HG03135 (cell line): ENCODE data around the gene GMCL2.

Experiments
- ATAC-seq: cut with Tn5 transposase; IDR thresholded peaks from one replicate; pipeline ENCODE4 v1.9.1; 2021; ENCODE audit warnings: mild to moderate bottlenecking, moderate library complexity; ENCODE audit not compliant: unreplicated experiment

GMCL2 gene

DNA sequence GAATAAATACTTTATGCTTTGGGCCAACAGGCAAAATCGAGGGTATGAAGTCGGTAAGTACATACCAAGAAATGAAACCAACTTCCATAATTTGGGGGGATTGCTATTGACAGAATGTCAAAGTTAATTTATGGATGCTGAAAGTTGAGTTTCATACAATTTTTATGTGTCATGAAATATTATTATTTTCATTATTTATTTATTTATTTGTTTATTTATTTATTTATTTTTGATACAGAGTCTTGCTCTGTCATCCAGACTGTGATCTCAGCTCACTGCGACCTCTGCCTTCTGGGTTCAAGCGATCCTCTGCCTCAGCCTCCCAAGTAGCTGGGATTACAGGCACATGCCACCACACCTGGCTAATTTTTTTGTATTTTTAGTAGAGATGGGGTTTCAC lies 4.5 kb upstream of the GMCL2 start:
- no peak for ATAC-seq

DNA sequence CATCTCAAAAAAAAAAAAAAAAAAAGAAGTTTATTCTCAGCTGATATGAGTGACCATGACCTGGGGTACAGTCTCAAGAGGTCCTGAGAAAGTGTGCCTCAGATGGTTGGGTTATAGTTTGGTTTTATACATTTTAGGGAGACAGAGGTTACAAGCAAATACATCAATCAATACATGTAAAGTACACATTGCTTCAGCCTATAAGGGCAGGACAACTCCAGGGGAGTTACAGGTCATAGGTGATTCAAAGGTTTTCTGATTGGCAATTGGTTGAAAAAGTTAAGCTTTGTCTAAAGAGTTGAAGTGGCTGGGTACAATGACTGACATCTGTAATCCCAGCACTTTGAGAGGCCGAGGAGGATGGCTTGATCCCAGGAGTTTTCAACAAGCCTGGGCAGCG lies 2.3 kb upstream of the GMCL2 start:
- no peak for ATAC-seq

DNA sequence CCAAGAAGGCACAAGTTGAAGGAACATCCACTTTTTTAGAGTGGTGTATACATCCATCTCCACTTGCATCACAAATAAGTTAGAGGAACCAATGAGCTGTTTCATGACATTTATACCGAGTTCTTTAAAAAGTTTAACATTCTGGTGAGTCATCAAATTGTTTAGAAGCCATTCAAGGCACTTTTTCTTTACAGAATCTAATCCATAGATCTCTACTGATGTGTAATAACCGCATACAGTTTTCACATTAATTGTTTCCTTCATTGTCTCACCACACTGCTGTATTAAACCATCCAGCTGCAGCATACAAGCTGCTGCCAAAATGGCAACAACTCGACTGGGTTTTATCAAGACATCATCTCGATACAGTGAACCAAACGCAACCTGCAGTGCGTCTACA lies 744 bp downstream of the GMCL2 start:
- ATAC-seq: no peak

DNA sequence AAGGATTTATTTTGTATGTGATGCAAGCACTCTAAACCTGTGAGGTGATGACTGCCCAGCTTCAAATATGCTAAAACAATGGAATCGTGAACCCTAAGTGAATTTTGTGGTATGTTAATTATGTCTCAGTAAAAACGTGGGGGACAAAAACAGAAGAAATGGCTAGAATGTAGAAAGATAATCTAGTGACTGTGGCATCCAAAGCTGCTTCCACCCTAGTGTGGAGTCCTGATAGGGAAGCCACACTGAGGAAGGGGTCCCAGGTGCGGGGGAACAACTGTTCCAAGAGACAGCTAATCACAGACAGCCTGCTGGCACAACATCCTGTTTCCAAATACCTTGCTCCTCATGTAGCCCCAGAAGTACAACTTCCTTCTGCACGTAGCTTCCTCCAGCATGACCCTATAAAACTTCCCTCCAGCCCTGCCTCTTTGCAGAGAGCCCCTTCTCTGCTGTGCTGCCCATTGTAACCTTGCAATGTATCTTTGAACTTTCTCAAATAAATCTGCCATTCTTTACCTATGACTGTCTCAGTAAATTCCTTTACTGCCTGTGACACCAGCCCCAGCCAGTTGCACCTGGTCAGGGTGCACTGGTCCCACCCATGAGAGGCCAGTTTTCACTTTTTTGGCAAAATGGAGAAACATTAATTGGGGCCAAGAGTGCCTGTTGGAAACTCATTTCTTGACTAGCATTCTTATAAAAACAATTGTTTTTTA lies 4.9 kb downstream of the GMCL2 start:
- no peak for ATAC-seq

DNA sequence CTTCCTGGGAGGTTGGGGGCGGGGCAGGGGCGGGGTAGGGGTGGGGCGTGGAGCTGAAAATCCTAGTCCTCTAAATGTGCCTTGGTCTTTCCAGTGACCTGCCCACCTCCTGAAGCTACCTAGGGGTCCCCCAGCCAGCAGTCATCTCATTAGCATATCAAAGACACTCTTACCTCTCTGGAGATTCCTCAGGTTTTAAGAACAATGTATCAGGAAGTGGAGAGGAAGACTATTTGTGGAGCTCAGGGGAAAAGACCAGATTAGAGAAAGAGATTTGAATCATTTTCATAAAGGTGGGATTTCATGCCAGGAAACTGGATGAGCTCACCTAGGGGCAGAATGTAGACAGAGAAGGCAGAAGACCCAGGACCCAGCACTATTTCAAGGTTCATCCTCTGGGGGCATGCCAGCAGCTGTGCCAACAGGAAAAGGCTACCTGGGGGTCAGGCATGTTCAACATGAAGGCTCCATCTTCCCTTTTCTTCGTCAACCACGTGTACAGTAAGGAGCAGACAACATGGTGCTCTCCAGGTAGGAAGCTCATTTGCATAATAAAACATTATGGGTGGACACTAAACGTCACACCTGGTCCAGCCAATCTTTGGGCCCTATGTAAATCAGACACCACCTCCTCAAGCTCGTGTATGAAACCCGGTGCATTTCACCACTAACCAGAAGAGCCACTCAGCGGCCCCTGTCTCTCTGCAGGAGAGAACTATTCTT lies 6.9 kb downstream of the GMCL2 start:
- ATAC-seq: no peak

DNA sequence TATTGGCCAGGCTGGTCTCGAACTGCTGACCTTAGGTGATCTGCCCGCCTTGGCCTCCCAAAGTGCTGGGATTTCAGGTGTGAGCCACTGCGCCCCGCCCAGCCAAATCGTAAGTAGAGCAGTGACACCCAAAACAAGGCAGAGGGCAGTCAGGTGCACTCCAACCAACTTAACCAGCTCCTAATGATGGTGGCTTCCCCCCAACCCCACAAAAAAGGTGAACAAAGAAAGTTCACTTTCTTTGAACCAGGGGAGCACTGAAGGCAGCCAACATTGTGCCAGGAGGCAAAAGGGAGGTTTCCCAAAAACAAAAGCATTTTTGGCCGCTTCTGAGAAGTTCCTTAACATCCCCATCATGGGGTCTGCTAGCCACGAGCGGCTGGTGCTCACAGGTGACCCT lies 9.6 kb downstream of the GMCL2 start:
- ATAC-seq: no peak

DNA sequence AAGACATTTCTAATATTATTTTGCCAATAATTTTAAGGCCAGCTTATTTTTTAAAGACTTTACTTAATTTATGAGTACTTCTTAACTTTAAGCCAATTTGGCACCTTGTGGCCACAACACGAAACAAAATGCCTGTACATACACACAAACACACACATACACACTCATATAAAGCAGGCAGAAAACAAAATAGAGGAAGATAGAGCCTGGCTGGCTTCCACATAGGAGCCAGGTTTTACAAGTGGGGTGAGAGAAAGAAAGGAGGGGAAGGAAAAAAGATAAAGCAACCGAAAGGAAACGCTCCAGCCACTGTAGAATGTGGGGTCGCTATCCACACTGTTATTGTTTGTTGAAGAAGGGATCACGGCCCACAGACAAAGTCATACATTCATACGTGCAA lies 10.4 kb downstream of the GMCL2 start:
- no peak for ATAC-seq

DNA sequence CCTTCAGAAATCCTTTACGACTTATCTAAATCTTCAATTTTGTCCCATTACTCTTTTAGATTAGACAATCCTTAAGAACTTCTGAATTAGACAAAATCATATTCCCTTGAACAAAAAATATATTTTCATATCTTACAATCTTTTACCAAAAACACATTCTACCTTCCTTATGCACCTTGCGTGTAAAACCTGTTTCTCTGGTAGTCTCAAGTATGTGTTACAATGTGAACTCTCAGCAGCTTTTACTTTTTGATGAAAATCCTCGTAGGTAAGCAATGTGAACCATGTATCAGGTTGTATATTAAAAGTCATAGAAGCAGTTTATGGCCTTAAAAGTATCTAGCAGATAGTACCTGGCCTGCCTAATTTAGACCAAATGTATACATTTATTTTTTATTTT lies 12.7 kb downstream of the GMCL2 start:
- no peak for ATAC-seq

DNA sequence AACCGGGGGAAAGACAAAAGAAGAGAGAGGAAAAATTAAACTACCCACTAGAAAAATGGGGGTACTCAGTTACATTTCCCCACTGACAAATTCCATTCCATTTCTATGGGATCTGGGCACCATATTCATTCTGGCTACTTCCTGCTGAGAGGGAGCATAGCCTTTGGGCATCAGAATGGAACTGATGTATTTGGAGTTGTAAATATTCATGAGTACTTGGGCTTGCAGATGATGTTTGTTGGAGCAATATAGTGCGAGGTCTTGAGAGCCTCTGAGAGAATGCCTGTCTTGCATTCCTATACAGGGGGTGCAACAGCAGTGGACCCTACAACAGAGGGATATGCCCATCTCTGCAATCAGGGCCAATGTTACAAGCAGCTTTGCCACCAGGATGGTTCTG lies 16.7 kb downstream of the GMCL2 start:
- ATAC-seq: no peak

DNA sequence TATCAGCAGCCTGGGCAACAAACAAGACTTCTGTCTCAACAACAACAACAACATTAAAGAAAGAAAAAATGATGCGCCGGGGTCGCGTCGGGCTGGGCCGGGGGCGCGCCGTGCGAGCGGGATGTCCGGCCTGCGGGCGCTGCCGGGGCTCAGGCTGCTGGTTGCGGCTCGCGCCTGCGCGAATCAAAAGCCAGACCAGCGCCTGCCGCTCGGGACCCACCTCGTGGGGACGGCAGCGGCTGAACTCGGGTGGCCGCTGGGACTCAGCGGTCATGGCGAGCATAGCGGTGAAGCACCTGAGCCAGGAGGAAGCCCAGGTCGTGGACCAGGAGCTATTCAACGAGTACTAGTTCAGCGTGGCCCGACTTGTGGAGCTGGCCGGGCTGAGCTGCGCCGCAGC lies 21.6 kb downstream of the GMCL2 start:
- no peak for ATAC-seq

DNA sequence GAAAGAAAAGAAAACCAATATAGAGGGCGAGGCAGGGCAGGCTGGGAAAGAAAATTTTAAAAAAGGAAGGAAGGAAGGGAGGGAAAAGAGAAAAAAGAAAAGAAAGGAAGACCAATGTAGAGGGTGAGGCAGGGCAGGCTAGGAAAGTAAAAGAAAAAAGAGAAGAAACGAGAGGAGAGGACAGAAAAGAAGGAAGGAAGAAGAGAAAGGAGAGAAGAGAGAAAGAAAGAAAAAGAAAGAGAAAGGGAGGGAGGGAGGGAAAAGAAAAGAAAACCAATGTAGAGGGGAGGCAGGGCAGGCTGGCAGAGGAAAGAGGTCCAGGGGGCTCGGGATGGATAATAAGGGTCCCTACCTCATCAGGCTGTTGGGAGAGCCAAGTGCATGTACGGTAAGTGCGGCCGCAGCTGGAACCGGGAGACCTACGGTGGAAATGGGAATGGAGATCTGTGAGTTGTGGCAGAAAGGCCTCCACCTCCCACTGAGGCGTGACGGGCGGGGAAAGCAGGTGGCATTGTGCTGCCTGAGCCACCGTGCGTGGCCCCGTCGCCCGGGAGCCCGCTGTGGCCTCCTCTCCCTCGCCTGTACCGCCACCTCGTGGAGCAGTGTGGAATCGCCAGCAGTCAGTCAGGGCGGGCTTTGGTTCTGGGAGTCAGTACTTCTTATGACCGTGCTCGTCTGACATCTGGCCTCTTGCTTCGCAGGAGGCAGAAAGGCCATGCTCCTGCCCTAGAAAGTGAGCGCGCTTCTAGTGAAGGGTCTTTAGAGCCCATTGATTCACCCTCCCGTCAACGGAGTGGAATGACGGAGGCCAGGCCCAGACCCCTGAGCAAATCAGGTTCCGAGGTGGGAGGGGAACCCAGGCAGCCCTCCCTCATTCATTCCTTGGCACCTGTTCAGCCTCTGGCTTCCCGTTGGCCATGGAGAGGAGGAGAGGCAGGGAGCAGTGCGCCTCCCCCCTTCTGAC lies 23.1 kb downstream of the GMCL2 start:
- peak; percentile 89 for ATAC-seq

DNA sequence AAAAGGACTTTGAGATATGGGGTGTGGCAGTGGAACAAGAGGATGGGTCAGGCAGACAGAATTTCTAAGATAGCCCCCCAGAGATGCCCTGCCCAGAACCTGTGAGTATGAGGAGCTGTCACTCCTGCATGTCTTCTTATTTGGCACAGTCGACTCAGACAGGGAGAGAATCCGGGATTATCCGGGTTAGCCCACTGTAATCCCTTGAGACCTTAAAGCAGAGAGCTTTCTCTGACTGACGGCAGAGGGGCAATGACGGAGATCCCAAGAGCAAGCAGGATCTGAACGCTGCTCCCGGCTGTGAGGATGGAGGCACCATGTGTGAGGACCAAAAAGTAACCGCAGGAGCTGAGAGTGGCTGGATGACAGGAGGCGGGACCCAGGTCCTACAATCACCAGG lies 24.7 kb downstream of the GMCL2 start:
- no peak for ATAC-seq

DNA sequence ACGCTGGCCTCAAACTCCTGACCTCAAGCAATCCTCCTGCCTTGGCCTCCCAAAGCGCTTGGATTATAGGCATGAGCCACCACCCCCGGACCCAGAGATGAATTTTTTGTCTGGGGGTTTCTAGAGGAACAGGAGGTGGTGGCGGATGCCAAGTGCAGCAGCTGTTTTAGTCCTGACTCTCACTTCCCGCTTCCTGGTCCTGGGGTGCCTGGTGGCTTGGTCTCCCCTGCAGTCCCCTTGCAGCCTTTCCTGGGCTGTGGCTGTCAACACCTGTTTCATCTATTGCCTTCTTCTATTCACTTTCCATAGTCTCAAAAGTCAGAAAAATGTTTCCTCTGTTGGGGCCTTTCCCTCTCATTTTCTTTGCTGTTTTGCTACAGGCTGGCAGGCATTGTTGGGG lies 27.0 kb downstream of the GMCL2 start:
- ATAC-seq: no peak

DNA sequence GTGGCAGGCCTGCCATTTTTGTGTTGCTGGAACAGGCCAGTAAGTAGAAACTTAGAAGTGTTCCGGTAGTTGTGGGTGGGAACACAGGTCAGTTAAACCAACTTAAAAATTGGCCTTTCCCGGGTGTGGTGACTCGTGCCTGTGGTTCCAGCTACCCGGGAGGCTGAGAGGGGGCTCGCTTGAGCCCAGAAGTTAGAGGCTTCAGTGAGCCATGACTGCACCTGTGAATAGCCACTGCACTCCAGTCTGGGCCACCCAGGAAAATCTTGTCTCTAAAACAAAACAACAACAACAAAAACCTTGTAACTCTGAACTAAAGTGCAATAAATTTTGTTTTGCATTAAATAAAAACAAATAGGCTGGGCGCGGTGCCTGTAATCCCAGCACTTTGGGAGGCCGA lies 32.1 kb downstream of the GMCL2 start:
- ATAC-seq: no peak

DNA sequence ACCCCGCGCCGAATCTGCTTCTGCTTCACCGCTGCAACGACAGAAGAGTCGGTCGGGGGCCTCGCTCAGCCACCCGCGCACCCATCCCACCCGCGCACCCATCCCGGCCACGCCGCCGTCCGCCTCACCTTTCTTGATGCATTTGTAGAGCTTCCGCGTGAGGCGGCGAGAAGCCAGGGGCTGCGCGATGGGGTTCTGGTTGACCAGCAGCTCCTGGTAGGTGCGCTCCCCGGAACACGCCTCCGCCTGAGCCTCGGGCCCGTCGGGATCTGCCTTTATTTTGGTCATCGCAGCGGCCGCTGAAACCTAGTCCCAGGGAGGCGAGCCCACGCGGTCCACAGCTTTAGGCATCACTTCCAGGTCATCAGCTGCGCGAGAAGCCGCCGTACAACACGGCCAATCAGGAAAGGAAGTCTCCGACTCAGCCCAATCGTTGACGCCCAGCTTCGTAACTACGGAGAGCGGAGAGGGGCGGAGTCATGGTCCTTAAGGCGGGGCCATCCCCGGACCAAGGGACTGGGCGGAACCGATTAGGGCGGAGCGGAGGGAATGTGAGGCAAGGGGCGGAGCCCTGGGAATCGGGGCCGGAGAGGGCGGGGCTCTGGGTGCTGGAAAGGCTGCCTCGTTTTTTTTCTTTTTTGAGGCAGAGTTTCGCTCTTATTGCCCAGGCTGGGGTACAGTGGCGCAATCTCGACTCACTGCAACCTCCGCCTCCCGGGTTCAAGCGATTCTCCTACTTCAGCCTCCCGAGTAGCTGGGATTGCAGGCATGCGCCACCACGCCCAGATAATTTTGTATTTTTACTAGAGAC lies 33.4 kb downstream of the GMCL2 start, which contains the start of gene NHP2:
TSS of gene NHP2 (minus strand) at position 356 of the 811 bp plus-strand sequence. CDS start at position 288, 68 bp downstream.
- peak; percentile 99 for ATAC-seq

DNA sequence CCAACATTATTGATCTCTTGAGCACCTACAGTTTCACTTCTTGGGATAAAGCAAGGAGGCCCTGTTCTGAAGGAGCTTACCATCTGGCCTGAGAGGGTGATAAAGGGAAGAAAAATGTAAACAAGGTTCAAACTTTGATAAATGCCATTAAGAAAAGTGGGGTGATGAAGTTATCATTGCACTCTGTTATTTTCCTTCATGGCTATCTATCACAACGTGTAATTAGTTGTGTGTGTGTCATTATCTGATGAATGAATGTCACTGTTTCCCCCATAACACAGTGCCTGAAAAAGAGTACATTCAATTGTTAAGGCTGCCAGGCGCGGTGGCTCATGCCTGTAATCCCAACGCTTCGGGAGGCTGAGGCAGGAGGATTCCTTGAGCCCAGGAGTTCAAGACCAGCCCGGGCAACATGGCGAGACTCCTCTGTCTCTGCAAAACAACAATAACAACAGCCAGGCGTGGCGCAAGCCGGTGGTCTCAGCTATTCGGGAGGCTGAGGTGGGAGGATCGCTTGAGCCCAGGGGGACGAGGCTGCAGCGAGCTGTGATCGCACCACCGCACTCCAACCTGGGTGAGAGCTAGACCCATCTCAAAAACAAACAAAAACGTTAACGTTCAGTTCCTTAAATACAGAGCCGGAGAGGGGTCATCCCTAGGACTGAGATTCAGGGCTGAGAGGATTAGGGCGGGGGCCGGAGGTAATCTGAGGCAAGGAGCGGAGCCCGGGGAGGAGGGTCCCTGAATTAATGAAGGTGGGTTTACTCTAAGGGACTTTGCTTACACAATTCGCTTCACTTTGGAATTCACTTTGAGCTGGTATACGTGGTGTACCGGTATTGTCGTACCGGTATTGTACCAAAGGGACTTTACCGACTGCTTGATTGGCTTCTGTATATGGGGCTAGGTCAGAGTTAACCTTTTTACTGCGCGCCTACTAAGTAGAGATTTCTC lies 34.4 kb downstream of the GMCL2 start:
- no peak for ATAC-seq

DNA sequence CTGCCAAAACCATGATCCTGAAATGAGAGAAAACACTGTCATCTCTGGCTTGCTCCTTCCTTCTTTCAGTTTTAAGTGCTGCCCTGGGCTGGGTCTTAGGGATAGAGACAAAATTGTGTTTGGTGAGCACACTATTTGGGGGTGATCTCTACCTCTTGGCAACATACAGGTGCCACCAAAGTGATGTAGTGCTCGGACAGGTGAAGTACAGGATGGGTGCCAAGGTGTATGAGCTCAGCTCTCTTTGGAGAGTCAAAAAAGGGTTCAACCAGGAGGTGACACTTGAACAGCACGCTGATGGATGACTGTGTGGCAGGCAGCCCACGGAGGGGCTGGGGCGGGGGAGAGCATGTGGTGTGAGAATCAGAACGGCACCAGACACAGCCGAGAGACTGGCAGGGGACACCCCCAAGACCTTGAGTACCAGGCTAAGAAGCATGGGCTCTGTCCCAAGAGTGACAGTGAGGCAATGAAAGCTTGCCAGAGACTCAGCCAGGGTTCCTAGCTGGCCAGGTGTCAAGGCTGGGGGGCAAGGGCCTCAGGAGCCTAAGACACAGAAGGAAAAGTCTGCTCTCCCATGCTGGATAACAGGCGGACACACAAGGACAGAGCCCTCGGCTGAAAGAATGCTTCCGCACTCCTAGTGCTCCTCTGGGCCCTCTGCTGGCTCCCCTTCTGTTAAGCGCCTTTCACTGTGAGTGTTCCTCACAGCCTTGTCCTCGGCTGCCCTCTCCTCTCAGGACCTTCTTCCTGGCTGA lies 36.0 kb downstream of the GMCL2 start:
- ATAC-seq: no peak

DNA sequence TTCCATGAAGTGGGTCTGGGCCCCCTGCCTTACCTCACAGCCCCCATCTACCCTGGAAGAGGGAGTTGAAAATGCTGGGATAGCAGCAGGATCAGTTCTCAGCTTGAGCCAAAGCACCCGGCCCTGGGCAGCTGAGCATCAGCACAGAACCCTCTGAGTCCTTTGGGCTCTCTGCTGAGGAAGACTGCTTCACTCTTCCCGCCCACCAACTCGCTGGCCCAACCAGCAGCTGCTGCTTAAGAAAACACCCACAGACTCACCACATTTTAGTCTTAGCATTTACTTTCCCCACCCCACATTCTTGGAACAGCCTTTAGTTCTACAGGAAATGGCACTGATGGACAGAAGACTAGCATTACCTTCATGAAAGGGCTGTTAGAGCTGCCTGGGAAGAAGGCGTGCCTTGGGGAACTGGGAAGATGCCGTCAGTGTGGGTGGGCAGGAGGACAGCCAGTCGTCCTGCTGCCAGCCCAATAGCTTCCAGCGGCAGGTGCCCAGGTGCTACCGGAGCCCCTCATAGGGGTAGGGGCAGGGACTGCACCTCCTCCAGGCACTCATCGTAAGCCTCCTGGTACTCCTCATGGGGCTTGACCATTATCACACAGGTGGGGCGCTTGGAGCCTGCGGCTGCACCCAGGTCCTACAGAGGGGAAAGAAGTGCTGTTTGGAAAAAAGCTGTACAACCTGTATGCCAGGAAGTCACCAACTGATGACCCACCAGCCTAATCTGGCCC lies 37.8 kb downstream of the GMCL2 start:
- ATAC-seq: no peak
